Smooth muscle cell (in vitro differentiated cells): ENCODE results near the gene ATP6V0D1. TPM values are rescaled to one million over a fixed set of nuclear protein-coding genes. Genes with fewer than 3 reads are reported as not detected.

ENCODE experiments used
- DNase-seq: peaks from one replicate; lab custom pipeline; 2025; ENCODE audit not compliant: unreplicated experiment; lab: John Stamatoyannopoulos, UW
- H2AFZ ChIP-seq: fragments of 200-600 bp; sonication (generic); 2 replicates; pipeline ENCODE4 v1.6.0; 2016; ENCODE audit warnings: antibody characterized with exemption, low read depth, mild to moderate bottlenecking
- H3F3A ChIP-seq: fragments of 200-600 bp; sonication (generic); 2 replicates; pipeline ENCODE4 v1.6.0; 2017; ENCODE audit warnings: antibody characterized with exemption, low read depth
- H3K27ac ChIP-seq: fragments of 200-600 bp; sonication (generic); 2 replicates; pipeline ENCODE4 v1.5.1; 2016; ENCODE audit warnings: low read depth, mild to moderate bottlenecking
- H3K27me3 ChIP-seq: fragments of 200-600 bp; sonication (generic); 2 replicates; pipeline ENCODE4 v1.6.1; 2016; ENCODE audit warnings: low read depth, mild to moderate bottlenecking
- H3K36me3 ChIP-seq: fragments of 200-600 bp; sonication (generic); 2 replicates; pipeline ENCODE4 v1.5.1; 2016; ENCODE audit warnings: low read depth
- H3K4me1 ChIP-seq: fragments of 200-600 bp; sonication (generic); 2 replicates; pipeline ENCODE4 v1.5.1; 2016; ENCODE audit warnings: low read depth
- H3K4me2 ChIP-seq: fragments of 200-600 bp; sonication (generic); 2 replicates; pipeline ENCODE4 v1.6.0; 2016; ENCODE audit warnings: mild to moderate bottlenecking
- H3K4me3 ChIP-seq: fragments of 200-600 bp; sonication (generic); 2 replicates; pipeline ENCODE4 v1.5.1; 2016; ENCODE audit warnings: mild to moderate bottlenecking
- H3K79me2 ChIP-seq: fragments of 200-600 bp; sonication (generic); 2 replicates; pipeline ENCODE4 v1.6.0; 2016; ENCODE audit warnings: low read depth, mild to moderate bottlenecking
- H3K9ac ChIP-seq: fragments of 200-600 bp; sonication (generic); 2 replicates; pipeline ENCODE4 v1.6.0; 2016; ENCODE audit warnings: low read depth
- H3K9me3 ChIP-seq: fragments of 200-600 bp; sonication (generic); replicated peaks from 2 replicates; pipeline ENCODE4 v1.5.1; 2016; ENCODE audit warnings: low read depth
- H4K20me1 ChIP-seq: fragments of 200-600 bp; sonication (generic); 2 replicates; pipeline ENCODE4 v1.6.0; 2016; ENCODE audit warnings: low read depth
- CTCF ChIP-seq: fragments of 200-600 bp; sonication (generic); IDR thresholded peaks from 2 replicates; pipeline ENCODE4 v1.5.1; 2017; ENCODE audit warnings: borderline replicate concordance, mild to moderate bottlenecking, antibody characterized with exemption; ENCODE audit not compliant: insufficient read depth, poor library complexity, severe bottlenecking
- WGBS: methylation state at CpG from one replicate; pipeline ENCODE4 v1.1.7; 2016; ENCODE audit warnings: low lambda C conversion rate; 5-methylcytosine and 5-hydroxymethylcytosine counted together
- polyA plus RNA-seq: library from polyadenylated mRNA; unstranded; fragments of >200 nt; fragmentation: Nextera tagmentation; extraction: Ambion mirVana; gene quantifications from 2 replicates; pipeline ENCODE4 v1.2.1, GENCODE V29; 2016
- total RNA-seq: library from RNA; depleted of rRNA; stranded (reverse); fragments of >200 nt; gene quantifications from 2 replicates; pipeline ENCODE4 v1.2.3, GENCODE V29; 2014

The ATP6V0D1 gene
- total and polyA plus RNA-seq, 2 experiments from 2014 or later: 96.8 to 114 TPM

- no peak overlapping the region for H3K9ac ChIP-seq
- H3K27me3 ChIP-seq: peaks cover 10% of the 10 kb centered on the region
- H4K20me1 ChIP-seq: no peaks in the 10 kb centered on the region
- H3F3A ChIP-seq: no peaks in the 10 kb centered on the region
- H3K4me1 ChIP-seq: peaks cover 25% of the 10 kb centered on the region
- WGBS: 96% methylated on average over 21 of the region's 22 CpGs
- TF ChIP-seq CTCF: no peak
- no peaks in the 10 kb centered on the region for H3K79me2 ChIP-seq
- no peak overlapping the region for H2AFZ ChIP-seq
- H3K9me3 ChIP-seq: no peaks in the 10 kb centered on the region
- no peak for DNase-seq
- no peaks in the 10 kb centered on the region for H3K36me3 ChIP-seq
- no peak overlapping the region for H3K27ac ChIP-seq
- H3K4me2 ChIP-seq: no peak overlapping the region
- H3K4me3 ChIP-seq: no peak overlapping the region
Measured at GRCh38 chr16:67397812-67398545, 83.0 kb downstream of the ATP6V0D1 start.

GRCh38 chr16:67397036-67397801, 83.7 kb downstream of the ATP6V0D1 start:
- Histone ChIP-seq H3K4me1 (peaks cover 25% of the 10 kb centered on the region), H3K9ac (peak overlapping the region; percentile 76), H3K9me3 (no peaks in the 10 kb centered on the region), H3K4me2 (peak overlapping the region; percentile 69), H2AFZ (no peak overlapping the region), H3K27me3 (peaks cover 13% of the 10 kb centered on the region), H4K20me1 (no peaks in the 10 kb centered on the region), H3K27ac (no peak overlapping the region), H3K4me3 (no peak overlapping the region), H3K79me2 (no peaks in the 10 kb centered on the region), H3K36me3 (no peaks in the 10 kb centered on the region), H3F3A (no peaks in the 10 kb centered on the region)
- no peak for TF ChIP-seq CTCF
- no peak for DNase-seq
- 88% methylated on average over 15 of the region's 15 CpGs for WGBS

- peak overlapping the region; percentile 69 for H3K4me2 ChIP-seq
- TF ChIP-seq CTCF: no peak
- H3K27me3 ChIP-seq: peaks cover 13% of the 10 kb centered on the region
- H3F3A ChIP-seq: no peaks in the 10 kb centered on the region
- no peak overlapping the region for H2AFZ ChIP-seq
- 25% methylated on average over 20 of the region's 31 CpGs for WGBS
- H3K9ac ChIP-seq: peak overlapping the region; percentile 76
- H3K27ac ChIP-seq: no peak overlapping the region
- no peaks in the 10 kb centered on the region for H3K9me3 ChIP-seq
- H4K20me1 ChIP-seq: no peaks in the 10 kb centered on the region
- no peaks in the 10 kb centered on the region for H3K36me3 ChIP-seq
- H3K79me2 ChIP-seq: no peaks in the 10 kb centered on the region
- H3K4me1 ChIP-seq: peaks cover 25% of the 10 kb centered on the region
- DNase-seq: peak; percentile 54
- H3K4me3 ChIP-seq: no peak overlapping the region
Measured at GRCh38 chr16:67396159-67397035, 84.6 kb downstream of the ATP6V0D1 start.
